Measurements from ENCODE around the gene GTF2H4. TPM values are rescaled to one million over a fixed set of nuclear protein-coding genes. Genes with fewer than 3 reads are reported as not detected.
A peak's percentile ranks its signal among the peaks of the same experiment; 100 is the strongest.
"Not testable (repeated sequence)": the region's sequence is repeated elsewhere in the genome, so short reads cannot be mapped to it uniquely, and the experiment has no call there.

GTF2H4 gene
- total RNA-seq, 2 donors from 2014 or later, result 18.3 to 34.4 TPM

DNA sequence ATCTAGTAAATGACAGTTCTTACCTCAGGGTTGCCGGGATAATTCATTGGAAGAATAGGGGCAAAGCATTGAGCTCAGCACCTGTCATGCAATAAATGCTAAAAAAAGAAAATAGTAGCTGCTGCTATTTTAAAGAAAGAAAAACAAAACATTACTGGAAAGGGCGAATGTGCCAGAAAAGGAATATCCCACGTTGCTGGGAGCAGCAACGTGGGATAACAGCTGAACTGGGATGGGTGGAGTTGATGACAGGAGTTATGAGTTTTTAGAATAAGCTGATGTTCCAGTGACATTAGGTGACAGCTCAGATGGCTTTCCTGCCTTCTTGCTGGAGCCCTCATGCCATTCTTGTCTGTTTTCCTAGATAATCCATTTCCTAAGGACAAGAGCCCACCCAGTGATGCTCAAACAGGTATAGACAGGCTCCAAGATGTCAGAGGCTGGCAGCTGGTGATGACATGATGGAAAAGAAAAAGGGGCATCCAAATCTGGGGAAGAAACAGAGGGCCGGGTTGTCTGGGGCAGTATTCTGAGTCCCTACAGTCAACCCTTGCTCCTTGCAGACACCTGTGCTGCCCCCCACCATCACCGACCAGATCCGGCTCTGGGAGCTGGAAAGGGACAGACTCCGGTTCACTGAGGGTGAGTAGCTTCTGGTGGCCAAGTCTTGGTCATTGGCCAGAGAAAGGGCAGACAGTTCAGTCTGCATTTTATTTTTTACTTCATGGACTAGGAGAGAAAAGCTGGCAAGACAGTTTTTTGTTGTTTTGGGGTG lies 4.9 kb downstream of the GTF2H4 start:
- ATAC-seq (no peak), DNase-seq (no peak)
- intact Hi-C loops (cut with DNase I, micrococcal nuclease), result no loop called here

DNA sequence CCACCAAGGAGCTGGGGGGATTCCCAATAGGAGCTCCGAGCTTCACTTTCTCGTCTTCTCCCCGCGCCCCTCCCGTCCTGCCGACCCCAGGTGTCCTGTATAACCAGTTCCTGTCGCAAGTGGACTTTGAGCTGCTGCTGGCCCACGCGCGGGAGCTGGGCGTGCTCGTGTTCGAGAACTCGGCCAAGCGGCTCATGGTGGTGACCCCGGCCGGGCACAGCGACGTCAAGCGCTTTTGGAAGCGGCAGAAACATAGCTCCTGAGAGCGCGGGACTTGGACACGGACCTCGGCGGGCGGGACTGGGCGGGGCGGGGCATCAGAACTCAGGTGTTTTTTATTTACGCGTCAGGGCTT lies 5.7 kb downstream of the GTF2H4 start:
- intact Hi-C loops (cut with DNase I, micrococcal nuclease), result no loop called here
- DNase-seq (no peak), ATAC-seq (no peak)

DNA sequence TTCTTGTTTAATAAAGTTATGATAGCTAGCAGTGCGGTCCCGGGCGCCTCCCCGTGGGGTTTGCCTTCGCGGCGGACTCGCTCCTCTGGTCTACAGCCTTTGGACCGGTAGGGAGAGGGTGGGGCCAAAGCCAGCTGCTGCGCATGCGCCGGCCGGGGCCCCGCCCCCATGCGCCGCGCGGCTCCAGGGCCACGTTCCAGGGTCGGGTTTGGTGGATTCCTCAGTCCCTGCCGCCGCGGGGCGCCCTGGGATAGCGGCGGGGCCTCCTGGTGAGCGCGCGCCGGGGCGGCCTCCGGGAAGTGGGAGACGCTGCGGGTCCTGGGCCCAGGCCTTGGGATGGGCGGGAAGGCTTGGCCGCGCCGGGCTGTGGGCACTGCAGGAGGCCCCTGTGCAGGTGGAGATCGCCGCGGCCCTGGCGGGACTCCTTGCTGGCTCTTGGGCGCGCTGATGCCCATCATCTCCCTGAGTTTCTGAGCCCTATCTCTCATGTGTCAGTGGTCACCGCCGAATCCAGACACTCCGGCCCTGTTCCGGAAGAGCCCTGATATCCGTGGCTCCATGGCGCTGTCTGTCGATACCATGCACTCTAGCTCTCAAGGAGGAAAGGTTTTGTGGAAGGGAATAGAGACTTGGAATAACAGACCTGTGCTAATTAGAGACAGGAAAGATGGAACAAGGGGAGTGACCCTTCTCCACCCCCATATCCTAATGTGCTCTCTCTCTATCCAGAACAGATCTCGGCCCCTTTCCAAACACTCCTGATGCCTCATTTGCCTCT lies 6.3 kb downstream of the GTF2H4 start, which contains the start of gene VARS2:
Gene VARS2, plus strand, starts transcription at position 163 of the 778 bp plus-strand sequence. Its CDS starts 599 bp downstream, at position 762.
- intact Hi-C loops (cut with DNase I, micrococcal nuclease), result no loop called here
- peak; percentile 95 for DNase-seq
- peak; percentile 92 for ATAC-seq

DNA sequence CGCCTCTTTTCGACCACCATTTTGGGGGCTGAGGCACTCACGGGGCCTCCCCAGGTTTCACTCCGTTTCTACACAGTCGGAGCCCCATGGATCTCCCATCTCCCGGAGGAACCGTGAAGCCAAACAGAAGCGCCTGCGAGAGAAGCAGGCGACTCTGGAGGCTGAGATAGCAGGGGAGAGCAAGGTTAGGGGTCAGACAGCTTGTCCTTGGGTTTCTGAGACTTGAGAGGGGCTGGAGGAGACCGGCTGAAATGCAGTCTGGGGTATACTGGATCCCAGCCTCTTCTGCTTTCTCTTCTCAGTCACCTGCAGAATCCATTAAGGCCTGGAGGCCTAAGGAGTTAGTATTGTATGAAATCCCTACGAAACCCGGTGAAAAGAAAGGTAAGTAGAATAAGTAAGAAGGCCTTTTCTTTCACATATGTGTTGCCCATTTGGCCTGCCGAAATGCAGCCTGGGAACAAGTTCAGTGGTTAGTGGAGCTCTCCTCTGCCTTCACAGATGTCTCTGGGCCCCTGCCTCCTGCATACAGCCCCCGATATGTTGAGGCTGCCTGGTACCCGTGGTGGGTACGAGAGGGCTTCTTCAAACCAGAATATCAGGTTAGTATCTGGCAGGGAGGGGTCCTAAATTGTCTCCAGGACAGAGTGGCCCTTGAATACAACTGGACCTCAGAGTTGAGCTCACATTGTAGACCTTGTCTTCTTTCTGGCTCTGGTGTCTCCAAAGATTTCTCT lies 7.0 kb downstream of the GTF2H4 start:
- no peak for ATAC-seq
- DNase-seq, result peak in 1 of 2 donors; percentile 28

DNA sequence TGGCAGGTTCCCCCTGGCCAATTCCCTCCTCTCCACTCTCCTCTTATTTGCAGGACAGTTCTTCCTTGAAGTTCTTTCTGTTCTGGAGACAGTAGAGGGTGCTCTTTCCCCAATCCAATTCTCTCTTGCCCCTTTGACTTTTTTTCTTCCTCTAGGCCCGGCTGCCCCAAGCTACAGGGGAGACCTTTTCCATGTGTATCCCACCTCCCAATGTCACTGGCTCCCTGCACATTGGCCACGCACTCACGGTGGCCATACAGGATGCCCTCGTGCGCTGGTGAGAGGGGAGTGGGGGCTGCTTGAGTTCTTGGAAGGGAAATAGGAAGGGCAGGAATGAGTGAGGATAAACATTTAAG lies 7.6 kb downstream of the GTF2H4 start:
- intact Hi-C loops (cut with DNase I, micrococcal nuclease), result loop anchor here in 1 of 2 donors (5.0 kb wide), 1 partner anchor 157 kb away; no protein-coding TSS in a partner anchor
- DNase-seq (peak in 1 of 2 donors; percentile 13), ATAC-seq (peak; percentile 30)

More for the DNA sequence above, 7.0 kb downstream of the GTF2H4 start:
- intact Hi-C loops (cut with DNase I, micrococcal nuclease), result loop anchor here in 1 of 2 donors (5.0 kb wide), 1 partner anchor 157 kb away; no protein-coding TSS in a partner anchor

DNA sequence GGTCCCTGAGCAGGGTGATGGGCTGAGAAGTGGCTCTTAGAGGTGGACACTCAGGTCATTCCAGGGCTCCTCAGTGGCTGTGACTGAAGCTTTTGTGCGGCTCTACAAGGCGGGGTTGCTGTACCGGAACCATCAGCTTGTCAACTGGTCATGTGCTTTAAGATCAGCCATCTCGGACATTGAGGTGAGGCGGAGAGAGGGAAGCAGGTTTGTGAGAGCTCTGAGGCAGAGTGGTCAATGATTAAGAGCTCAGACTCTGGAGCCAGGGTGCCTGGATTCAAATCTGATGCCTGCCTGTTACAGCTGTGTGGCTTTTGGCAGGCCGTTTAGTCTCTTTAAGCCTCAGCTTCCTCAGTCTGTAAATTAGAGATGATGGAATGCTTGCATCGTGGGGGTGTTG lies 9.0 kb downstream of the GTF2H4 start:
- DNase-seq (no peak), ATAC-seq (no peak)
- intact Hi-C loops (cut with DNase I, micrococcal nuclease), result loop anchor here in 1 of 2 donors (5.0 kb wide), 1 partner anchor 155 kb away; no protein-coding TSS in a partner anchor

DNA sequence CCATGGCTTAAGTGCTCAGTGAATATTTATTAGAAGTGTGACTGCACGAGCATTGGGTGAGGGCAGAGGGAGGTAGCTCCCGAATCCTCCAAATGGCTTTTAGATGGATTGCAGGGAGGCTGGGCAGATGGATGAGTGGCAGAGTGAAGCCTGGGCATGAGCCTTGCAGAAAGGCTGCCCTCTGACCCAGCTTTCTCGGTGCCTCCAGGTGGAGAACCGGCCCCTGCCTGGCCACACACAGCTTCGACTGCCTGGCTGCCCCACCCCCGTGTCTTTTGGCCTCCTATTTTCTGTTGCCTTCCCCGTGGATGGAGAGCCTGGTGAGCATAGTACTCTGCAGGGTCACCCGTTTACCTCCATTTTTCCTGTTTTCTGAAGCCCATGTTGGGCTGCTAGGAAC lies 9.5 kb downstream of the GTF2H4 start:
- DNase-seq, result no peak
- intact Hi-C loops (cut with DNase I, micrococcal nuclease), result loop anchor here in 1 of 2 donors (5.0 kb wide), 1 partner anchor 155 kb away; no protein-coding TSS in a partner anchor
- ATAC-seq, result no peak

DNA sequence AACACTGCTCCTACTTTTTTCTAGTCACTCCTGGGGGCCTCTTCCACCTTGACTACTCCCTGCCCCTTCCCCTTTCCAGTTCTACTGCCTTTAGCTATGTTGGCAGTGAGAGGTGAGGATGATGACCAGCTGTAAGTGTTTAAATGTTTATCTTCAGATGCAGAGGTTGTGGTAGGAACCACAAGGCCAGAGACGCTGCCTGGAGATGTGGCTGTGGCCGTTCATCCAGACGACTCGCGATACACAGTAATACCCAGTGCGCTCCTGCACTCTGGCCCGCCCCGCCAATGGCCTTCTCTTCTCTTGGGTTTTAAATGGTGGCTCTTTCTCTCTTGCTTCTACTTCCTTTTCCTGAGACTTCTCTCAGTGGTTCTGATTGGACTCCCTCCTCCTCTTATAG lies 10.7 kb downstream of the GTF2H4 start:
- DNase-seq, result no peak
- ATAC-seq, result no peak
- intact Hi-C loops (cut with DNase I, micrococcal nuclease), result loop anchor here in 1 of 2 donors (5.0 kb wide), 1 partner anchor 154 kb away; no protein-coding TSS in a partner anchor

DNA sequence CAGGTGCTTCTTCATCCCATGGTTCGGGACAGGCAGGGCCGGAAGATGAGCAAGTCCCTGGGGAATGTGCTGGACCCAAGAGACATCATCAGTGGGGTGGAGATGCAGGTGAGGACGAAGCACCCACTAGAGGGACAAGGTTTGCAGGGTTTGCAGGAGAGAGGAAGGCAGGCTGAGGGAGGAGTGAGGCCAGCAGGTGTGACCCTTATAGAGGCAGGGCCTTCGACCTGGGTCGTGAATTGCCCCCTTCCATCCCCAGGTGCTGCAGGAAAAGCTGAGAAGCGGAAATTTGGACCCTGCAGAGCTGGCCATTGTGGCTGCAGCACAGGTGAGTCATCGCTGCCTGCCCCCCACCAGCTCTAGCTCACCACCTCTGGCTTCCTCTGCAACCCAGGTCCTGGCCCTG lies 14.4 kb downstream of the GTF2H4 start:
- intact Hi-C loops (cut with DNase I, micrococcal nuclease), result no loop called here
- no peak for ATAC-seq
- DNase-seq, result no peak

DNA sequence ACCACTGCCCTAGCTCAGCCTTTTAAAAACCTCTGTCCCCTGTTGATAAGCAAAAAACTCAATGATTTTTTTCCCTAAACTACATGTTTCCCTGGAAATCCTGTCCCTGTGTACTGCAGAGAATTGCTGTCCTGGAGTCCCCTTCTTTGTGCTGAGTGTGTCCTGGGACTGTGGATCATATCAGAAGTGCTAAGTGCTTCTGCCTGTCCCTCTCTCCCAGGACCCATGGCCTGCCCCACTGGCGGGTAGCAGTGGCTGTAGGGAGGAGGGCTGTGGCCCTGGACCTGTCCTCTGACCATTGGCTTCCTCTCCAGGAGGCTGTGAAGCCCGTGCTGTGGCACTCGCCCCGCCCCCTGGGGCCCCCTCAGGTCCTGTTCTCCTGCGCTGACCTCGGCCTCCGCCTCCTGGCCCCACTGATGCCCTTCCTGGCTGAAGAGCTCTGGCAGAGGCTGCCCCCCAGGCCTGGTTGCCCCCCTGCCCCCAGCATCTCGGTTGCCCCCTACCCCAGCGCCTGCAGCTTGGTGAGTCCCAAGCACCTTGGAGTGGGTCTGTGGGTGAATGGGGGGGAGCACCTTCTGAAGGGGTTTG lies 16.1 kb downstream of the GTF2H4 start:
- intact Hi-C loops (cut with DNase I, micrococcal nuclease); DNase-seq: not testable (repeated sequence)

DNA sequence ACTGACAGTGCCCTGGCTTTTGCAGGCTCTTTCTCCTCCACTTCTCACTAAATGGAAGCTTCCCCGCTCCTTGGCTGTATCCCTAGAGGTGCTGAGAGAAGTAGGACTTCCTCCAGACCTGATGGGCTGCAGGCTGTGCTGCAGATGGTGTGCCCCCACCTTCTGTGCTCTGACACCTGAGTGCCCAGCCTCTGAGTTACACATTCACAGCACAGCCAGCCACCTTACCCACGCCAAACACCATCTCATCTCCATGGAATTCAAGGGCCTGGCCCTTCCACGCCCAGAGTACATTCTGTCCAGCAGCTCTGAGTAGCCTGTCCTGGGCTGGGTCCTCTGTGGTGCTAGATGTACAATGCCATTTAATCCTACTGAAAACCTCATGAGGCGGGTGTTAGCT lies 18.6 kb downstream of the GTF2H4 start:
- ATAC-seq, result peak; percentile 62
- DNase-seq, result peak in 1 of 2 donors; percentile 56
- intact Hi-C loops (cut with DNase I, micrococcal nuclease), result no loop called here

More for the DNA sequence above, 16.1 kb downstream of the GTF2H4 start:
- ATAC-seq, result not testable (repeated sequence)

DNA sequence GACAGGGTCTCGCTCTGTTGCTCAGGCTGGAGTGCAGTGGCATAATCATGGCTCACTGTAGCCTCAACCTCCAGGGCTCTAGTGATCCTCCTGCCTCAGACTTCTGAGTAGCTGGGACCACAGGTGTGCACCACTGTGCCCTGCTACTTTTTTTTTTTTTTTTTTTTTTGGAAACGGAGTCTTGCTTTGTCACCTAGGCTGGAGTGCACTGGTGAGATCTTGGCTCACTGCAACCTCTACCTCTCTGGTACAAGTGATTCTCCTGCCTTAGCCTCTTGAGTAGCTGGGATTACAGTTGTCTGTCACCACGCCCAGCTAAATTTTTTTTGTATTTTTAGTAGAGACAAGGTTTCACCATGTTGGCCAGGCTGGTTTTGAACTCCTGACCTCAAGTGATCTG lies 19.1 kb downstream of the GTF2H4 start:
- intact Hi-C loops (cut with DNase I, micrococcal nuclease); DNase-seq; ATAC-seq: not testable (repeated sequence)

DNA sequence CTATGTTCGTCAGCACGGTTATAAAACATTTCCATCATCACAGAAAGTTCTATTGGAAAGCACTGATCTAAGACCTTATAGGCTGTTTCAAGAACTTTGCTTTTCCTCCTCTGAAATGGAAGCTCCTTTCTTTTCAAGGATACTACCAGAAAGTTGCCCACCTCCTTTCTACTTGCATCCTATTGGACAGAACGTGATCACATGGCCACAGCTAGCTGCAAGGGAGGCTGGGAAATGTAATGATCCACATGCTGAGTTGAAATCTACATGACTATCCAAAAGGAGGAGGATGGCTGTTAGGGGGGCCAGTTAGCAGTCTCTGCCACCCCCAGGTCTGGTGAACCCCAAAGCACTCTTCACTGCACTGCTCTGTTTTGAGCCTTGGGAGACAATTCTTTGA lies 20.7 kb downstream of the GTF2H4 start:
- intact Hi-C loops (cut with DNase I, micrococcal nuclease), result no loop called here

DNA sequence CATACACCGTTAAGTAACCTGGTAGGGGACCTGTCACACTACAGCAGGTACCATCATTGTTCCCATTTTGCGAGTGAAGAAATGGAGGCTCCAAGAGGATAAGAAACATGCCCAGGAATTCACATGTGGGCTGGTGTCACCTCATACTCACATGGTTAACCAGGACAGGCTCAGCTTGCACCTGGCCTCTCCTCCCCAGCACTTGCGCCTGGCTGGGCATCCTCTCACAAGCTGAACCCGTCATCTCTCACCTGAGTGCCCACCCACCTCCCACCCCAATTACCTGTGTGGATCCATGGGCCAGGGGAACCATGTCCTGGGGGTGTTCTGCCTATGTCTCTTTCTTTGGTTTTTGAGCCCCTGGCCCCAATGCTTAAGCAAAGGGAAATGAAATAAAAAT lies 22.5 kb downstream of the GTF2H4 start:
- DNase-seq (no peak), ATAC-seq (no peak)
- intact Hi-C loops (cut with DNase I, micrococcal nuclease), result no loop called here

More for the DNA sequence above, 20.7 kb downstream of the GTF2H4 start:
- DNase-seq (no peak), ATAC-seq (no peak)

DNA sequence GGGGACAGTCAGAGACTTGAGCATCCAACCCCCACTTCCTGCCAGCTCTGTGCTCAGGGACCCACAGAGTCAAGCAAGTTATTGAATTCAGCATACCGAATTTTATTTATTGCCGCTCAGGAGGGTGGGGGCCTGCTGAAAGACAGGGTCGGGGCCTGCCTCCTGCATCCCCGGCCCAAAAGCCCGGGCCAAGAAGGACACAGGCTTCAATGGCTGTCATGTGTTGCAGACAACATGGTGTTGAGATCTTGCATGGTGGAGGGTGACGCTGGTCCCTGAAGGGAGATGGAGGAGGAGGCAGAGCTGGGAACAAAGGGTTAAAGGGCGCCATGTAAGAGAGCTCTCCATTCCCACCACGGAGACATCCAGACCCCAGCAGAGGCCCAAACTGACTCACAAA lies 23.3 kb downstream of the GTF2H4 start:
- intact Hi-C loops (cut with DNase I, micrococcal nuclease), result no loop called here
- ATAC-seq, result no peak
- no peak for DNase-seq

DNA sequence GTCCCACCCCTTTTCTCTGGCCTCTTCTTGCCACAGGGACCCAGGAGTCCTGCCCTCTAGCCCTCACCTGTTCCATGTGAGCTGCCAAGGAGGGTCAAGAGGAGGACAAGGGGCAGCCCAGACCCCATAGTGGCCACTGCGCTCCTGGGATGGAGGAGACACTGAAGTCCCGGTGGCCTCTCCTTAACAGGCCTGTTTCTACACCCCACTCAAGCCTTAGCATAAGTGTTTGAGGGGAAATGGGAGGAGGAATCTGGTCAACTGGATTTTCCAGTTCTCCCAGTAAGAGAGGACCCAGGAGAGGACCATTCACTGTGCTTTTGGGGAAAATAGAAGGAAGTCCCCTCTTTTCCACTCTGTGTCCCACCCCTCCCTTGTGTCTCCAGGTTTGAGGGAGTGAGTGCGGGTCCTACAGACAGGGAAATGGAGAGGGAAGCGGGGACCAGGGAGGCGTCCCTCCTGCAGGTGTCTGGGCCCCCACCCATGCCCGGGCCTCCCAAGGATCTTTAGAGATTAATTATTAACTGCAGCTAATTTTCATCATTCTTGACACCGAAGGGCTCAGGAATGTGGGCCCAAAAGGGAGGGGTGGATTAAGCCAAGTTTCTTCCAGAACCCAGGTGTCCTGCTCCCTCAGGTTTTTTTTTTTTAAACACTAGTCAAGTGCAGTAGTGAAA lies 24.1 kb downstream of the GTF2H4 start, which contains the start of gene SFTA2:
Gene SFTA2, minus strand, starts transcription at position 202 of the 677 bp plus-strand sequence. Its CDS starts 74 bp downstream, at position 128.
- DNase-seq (no peak), ATAC-seq (no peak)
- intact Hi-C loops (cut with DNase I, micrococcal nuclease), result no loop called here

DNA sequence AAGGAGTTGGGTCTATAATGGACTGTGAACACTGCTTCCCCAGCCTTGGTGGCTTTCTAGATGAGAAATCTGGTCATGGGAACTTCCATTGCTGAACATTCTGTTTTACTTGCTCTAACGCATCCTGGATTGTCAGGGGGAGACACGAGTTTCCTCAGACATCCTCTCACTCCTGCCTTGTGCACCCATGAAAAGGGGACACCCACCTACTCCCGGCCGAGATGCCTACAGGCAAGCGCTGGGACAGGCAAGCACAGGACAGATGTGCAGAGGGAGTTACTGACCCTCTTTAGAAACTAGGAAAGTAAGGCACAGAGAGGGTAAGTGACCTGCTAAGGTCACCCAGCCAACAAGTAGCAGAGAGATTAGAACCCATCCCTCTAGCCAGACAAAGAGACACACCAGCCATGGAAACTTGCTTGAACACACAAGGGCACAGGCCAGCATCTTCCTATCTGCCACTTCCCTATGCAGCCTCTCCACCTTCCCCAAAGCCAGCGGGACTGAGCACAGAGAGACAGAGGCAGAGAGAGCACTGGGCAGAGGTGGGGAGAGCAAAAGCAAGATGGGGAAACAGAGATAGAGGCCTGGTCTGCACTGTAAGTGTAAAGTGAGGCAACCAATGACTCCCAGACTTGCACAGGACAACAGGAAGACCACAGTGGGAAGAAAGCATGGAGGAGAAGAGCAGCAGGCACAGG lies 24.8 kb downstream of the GTF2H4 start:
- ATAC-seq (no peak), DNase-seq (no peak)
- intact Hi-C loops (cut with DNase I, micrococcal nuclease), result no loop called here
